Progenitor cell of endocrine pancreas (in vitro differentiated cells): Measurements from ENCODE around the gene PDE3A. TPM values are rescaled to one million over a fixed set of nuclear protein-coding genes. Genes with fewer than 3 reads are reported as not detected.
"Not testable (repeated sequence)": the region's sequence is repeated elsewhere in the genome, so short reads cannot be mapped to it uniquely, and the experiment has no call there.

Source experiments
- DNase-seq: peaks from one replicate; pipeline ENCODE4 v3.0.0; 2021; ENCODE audit warnings: low spot score; ENCODE audit not compliant: unreplicated experiment
- H3K27ac Mint-ChIP-seq: 2 replicates; pipeline ENCODE4 v1.8.0; 2021; ENCODE audit warnings: mild to moderate bottlenecking, moderate library complexity, mixed read lengths
- H3K27me3 Mint-ChIP-seq: 2 replicates; pipeline ENCODE4 v1.8.0; 2021; ENCODE audit warnings: mixed read lengths
- H3K36me3 Mint-ChIP-seq: 2 replicates; pipeline ENCODE4 v1.8.0; 2022; ENCODE audit warnings: mixed read lengths; ENCODE audit not compliant: insufficient read depth
- H3K4me1 Mint-ChIP-seq: 2 replicates; pipeline ENCODE4 v1.8.0; 2021; ENCODE audit warnings: low read depth, mixed read lengths
- H3K4me3 Mint-ChIP-seq: 2 replicates; pipeline ENCODE4 v1.8.0; 2021; ENCODE audit warnings: low read depth, mild to moderate bottlenecking, moderate library complexity, mixed read lengths
- H3K9me3 Mint-ChIP-seq: 2 replicates; pipeline ENCODE4 v1.8.0; 2021; ENCODE audit warnings: low read depth, mixed read lengths
- total RNA-seq: library from RNA; stranded (reverse); gene quantifications from 2 replicates; pipeline ENCODE4 v1.2.1, GENCODE V29; 2021
- TF ChIP-seq, protein P1 (sequence below): fragments of 200-600 bp; sonication (generic); IDR thresholded peaks from one replicate; pipeline ENCODE4 v1.5.0; 2021; ENCODE audit warnings: antibody characterized with exemption, mild to moderate bottlenecking; ENCODE audit not compliant: unreplicated experiment

Gene PDE3A
- total RNA-seq, 1 donor from 2014 or later = 121 TPM

DNA sequence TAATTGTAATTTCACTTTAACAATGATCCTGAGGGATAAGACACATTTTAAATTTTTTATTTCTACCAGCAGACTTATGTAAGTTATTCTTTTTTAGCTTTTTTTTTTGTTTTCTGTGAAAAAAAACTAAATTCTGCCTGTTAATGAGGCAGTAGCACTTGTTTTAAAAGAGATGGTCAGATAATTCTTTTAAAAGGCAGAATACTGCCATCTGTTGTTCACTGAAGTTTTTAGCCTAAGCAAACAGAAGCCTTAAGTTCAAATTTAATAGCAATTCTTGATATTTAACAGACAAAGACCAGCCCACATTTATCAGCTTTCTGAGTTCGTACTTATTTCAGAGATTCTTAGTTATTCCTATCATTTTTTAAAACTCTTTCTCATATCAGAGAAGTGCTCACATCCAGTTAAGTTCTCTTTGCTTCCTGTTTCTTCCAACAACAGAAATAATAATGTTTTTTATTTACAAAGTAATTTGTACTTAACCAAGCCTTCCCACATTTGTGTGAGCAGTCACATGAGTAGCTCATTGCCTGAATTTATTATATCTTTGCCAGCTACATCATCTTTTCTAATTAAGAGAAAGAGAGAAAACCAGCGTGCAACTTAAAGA is 233.4 kb downstream of the PDE3A start:
- TF ChIP-seq, protein P1, sequence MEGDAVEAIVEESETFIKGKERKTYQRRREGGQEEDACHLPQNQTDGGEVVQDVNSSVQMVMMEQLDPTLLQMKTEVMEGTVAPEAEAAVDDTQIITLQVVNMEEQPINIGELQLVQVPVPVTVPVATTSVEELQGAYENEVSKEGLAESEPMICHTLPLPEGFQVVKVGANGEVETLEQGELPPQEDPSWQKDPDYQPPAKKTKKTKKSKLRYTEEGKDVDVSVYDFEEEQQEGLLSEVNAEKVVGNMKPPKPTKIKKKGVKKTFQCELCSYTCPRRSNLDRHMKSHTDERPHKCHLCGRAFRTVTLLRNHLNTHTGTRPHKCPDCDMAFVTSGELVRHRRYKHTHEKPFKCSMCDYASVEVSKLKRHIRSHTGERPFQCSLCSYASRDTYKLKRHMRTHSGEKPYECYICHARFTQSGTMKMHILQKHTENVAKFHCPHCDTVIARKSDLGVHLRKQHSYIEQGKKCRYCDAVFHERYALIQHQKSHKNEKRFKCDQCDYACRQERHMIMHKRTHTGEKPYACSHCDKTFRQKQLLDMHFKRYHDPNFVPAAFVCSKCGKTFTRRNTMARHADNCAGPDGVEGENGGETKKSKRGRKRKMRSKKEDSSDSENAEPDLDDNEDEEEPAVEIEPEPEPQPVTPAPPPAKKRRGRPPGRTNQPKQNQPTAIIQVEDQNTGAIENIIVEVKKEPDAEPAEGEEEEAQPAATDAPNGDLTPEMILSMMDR = peak; percentile 85
- Mint-ChIP-seq H3K4me3 (no peak overlapping the region), H3K27me3 (no peaks in the 10 kb centered on the region), H3K27ac (no peak overlapping the region), H3K4me1 (peaks cover 4% of the 10 kb centered on the region), H3K9me3 (no peaks in the 10 kb centered on the region), H3K36me3 (peaks cover 2% of the 10 kb centered on the region)
- no peak for DNase-seq

DNA sequence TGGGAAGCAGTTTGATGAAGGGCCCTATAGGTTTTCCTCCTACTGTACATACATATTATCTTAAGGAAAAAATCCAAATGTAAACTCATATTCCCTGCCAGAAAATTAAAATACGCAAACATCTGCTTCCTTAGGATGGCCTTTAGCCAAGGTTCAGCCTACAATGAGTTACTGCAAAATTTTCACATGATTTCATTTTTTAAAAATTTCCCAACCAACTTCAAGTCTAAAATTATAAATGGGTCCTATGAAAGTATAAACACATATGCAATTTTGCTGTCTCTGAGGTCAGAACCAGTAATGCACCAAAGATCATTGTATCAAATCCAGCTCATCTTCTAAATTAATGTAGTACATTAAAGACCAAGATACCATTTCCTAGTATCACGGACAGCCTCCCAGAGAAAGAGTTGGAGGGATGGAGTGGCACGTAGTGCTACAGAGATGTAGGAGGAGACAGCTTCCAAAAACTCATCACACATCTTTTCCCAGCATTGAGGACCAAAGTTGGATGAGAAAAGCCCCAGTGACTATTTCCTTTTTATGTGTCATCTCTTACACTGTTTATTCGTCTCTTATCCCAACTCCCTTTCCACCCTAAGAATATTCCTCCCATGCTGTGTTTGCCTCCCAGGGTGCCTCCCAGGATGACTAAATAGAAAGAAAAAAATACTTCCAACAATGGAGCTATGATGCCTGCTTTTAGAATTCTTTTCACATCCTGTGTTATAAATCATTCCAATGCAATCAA is 234.5 kb downstream of the PDE3A start:
- no peak overlapping the region for H3K4me3 Mint-ChIP-seq
- no peaks in the 10 kb centered on the region for H3K9me3 Mint-ChIP-seq
- DNase-seq = no peak
- H3K27me3 Mint-ChIP-seq = no peaks in the 10 kb centered on the region
- H3K36me3 Mint-ChIP-seq = peaks cover 2% of the 10 kb centered on the region
- H3K4me1 Mint-ChIP-seq = peaks cover 4% of the 10 kb centered on the region
- H3K27ac Mint-ChIP-seq = no peak overlapping the region
- TF ChIP-seq, protein P1 = no peak

DNA sequence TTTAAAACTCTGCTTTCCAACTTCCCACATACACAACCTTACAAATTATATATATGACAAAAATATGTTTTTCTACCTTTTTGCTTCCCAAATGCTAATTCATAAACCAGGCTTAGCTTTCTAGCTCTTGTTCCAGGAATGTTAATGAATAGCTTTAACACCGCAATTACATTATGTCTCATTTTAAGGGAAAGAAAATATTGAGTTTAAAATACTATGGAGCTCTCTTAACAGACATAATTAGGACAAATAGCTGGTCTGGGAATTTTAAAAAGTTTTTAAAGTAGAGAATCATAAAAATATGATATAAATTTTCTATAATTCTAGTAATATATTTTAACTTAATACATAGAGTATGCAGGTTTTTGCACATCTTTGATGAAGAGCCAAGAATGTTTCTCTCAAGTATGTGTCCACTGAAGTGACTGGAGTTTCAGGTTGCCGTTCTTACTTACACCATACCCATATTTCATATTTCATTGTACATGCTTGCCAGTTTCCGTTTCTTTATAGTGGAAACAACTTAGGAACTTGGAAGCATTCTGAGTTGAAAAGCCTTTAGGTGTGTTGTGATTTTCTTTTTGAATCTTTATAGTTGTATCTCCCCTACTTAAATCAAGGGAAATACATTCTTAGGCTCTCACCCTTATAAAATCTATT is 236.2 kb downstream of the PDE3A start:
- Mint-ChIP-seq H3K36me3 (peaks cover 2% of the 10 kb centered on the region), H3K4me1 (peaks cover 6% of the 10 kb centered on the region), H3K27ac (no peak overlapping the region), H3K27me3 (no peaks in the 10 kb centered on the region), H3K4me3 (no peak overlapping the region), H3K9me3 (no peaks in the 10 kb centered on the region)
- TF ChIP-seq, protein P1 = no peak
- DNase-seq = no peak

DNA sequence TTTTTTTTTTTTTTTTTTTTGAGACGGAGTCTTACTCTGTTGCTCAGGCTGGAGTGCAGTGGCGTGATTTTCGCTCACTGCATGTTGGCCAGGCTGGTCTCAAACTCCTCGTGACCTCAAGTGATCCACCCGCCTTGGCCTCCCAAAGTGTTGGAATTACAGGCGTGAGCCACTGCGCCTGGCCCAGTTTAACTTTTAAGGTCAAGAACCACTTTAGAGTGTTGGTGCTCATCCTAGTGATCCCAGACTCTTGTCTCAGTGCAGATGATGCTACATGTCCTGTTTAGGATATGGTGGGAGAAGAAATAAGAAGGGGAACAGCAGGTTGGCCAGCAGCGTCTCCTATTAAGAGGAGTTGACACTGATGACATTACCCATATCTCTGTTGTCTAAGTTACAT is 246.7 kb downstream of the PDE3A start:
- H3K27me3 Mint-ChIP-seq, DNase-seq, H3K27ac Mint-ChIP-seq, H3K4me3 Mint-ChIP-seq, H3K4me1 Mint-ChIP-seq, H3K9me3 Mint-ChIP-seq: not testable (repeated sequence)
- H3K36me3 Mint-ChIP-seq = peaks cover 33% of the 10 kb centered on the region

DNA sequence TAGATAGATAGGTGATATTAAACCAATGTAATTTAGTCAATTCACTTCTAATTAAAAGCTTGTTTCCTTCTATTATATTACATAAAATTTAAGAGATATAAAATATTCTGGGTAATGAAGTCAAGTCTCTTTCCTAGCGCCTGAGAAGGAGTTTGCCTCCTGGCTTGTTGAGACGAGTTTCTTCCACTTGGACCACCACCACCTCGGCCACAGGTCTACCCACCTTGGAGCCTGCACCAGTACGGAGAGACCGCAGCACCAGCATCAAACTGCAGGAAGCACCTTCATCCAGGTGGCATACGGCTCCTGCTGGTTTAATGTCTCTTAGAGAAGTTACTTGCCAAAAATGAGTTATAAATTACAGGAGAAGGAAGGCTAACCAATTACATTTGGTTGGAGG is 247.8 kb downstream of the PDE3A start:
- no peaks in the 10 kb centered on the region for H3K27me3 Mint-ChIP-seq
- no peaks in the 10 kb centered on the region for H3K4me1 Mint-ChIP-seq
- TF ChIP-seq, protein P1 = no peak
- peak overlapping the region; percentile 65 for H3K27ac Mint-ChIP-seq
- no peak overlapping the region for H3K4me3 Mint-ChIP-seq
- H3K9me3 Mint-ChIP-seq = no peaks in the 10 kb centered on the region
- peaks cover 40% of the 10 kb centered on the region for H3K36me3 Mint-ChIP-seq
- no peak for DNase-seq
